Measurements from ENCODE around the gene CHMP5. TPM values are rescaled to one million over a fixed set of nuclear protein-coding genes. Genes with fewer than 3 reads are reported as not detected.

The CHMP5 gene
- total RNA-seq, 3 donors from 2014 or later (not counting 1 experiment from before 2014, with no cell fraction given): 21.3 to 24.5 (median 24.0) TPM

DNA sequence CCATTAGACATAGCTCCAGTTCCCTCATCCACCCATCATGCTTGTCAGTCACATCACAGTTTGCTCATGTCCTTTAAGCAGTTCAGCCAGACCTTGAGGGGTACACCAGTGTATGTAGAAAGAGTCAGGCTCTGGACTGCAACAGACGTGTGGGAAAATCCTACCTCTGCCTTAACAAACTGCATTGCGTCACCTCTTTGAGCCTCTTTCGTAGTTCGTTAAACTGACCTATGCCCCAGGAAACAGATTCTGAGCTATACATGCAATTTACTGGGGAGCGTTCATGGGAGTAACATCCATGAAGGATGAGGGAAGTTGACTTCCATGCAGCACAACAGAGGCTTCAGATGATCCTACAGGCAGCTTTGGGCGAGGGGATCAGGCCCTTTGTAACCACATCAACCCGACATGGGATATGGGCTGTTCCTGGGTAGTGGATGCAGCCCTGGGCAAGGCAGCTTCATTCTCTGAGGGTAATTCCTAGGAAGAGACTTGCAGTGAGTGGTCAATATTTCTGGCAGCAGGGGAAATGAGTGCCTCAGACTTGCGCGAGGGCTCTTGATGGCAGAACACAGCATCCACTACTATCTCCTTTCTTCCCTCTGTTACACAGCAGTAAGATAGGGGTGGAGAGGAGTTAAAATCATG, 20.6 kb upstream of the CHMP5 start:
- no peak for ATAC-seq
- 96% methylated on average over 7 of the region's 9 CpGs for WGBS (ENCODE audit: insufficient coverage)

DNA sequence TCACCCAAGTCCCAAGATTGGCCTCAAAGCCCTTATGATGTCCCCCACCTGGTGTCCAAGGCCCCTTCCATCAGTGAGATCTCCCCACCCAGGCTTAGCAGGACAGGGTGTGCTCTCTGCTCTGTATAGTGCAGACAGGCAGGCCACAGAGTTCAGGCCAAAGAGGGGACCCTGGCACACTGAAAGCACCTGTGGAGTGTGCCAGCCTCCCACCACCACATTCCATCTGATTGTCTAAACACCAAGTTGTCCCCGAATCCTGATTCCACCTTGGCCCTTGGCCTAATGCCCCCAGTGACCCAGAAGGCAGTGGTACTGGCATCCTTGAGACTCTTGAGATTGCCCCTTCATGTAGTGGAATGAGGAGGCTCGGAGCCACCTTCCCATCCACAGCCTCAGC, 19.5 kb upstream of the CHMP5 start:
- no peak for ATAC-seq
- intact Hi-C loops (cut with micrococcal nuclease): no loop called here

More for the DNA sequence above, 20.6 kb upstream of the CHMP5 start:
- no peak overlapping the region for H3K27ac ChIP-seq (ENCODE audit: low read length)
- no peak for DNase-seq
- Mint-ChIP-seq H3K27ac (no peak overlapping the region), H3K27me3 (ENCODE audit: low read depth in 2 of 2) (peaks cover 0 to 8% of the 10 kb centered on the region in 2 donors), H3K4me3 (no peak overlapping the region), H3K9me3 (no peaks in the 10 kb centered on the region), H3K36me3 (no peaks in the 10 kb centered on the region), H3K4me1 (no peaks in the 10 kb centered on the region)
- H3K4me1 ChIP-seq (ENCODE audit: control insufficient read depth, insufficient read depth, low read length): peaks cover 3% of the 10 kb centered on the region
- H3K36me3 ChIP-seq (ENCODE audit: control insufficient read depth, insufficient read depth, low read length): peaks cover 3% of the 10 kb centered on the region
- H3K27me3 ChIP-seq (ENCODE audit: control insufficient read depth, insufficient read depth, low read length): no peaks in the 10 kb centered on the region
- intact Hi-C loops (cut with micrococcal nuclease): no loop called here
- TF ChIP-seq, protein P1, sequence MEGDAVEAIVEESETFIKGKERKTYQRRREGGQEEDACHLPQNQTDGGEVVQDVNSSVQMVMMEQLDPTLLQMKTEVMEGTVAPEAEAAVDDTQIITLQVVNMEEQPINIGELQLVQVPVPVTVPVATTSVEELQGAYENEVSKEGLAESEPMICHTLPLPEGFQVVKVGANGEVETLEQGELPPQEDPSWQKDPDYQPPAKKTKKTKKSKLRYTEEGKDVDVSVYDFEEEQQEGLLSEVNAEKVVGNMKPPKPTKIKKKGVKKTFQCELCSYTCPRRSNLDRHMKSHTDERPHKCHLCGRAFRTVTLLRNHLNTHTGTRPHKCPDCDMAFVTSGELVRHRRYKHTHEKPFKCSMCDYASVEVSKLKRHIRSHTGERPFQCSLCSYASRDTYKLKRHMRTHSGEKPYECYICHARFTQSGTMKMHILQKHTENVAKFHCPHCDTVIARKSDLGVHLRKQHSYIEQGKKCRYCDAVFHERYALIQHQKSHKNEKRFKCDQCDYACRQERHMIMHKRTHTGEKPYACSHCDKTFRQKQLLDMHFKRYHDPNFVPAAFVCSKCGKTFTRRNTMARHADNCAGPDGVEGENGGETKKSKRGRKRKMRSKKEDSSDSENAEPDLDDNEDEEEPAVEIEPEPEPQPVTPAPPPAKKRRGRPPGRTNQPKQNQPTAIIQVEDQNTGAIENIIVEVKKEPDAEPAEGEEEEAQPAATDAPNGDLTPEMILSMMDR (IDR thresholded peaks at IDR 0.05): no peak
- no peaks in the 10 kb centered on the region for H3K9me3 ChIP-seq (ENCODE audit: control insufficient read depth, insufficient read depth, low read length)
- H3K4me3 ChIP-seq (ENCODE audit: low read length): no peak overlapping the region

DNA sequence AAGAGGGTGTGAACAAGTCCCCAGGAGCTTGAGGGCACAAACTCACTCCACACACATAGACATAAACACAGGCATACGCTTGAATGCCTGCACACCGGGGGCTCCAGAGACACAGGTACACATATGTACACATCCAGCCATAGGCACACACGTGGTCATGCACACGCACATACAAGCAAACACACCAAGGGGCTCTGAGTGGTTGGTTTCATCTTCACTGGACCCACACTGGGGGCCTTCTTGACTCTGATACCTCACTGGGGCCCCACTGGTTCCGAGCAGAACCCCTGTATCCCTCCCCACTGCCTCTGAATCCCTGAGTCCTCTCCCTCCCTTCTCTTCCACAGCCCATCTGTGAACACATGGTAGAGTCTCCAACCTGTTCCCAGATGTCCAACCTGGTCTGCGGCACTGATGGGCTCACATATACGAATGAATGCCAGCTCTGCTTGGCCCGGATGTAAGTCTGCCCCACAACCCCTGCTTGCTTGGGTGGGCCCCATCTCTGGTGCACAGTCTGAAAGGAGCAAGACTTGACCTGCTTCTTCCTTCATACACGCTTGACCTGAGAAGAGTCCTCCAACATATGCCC, 18.5 kb upstream of the CHMP5 start:
- no peak overlapping the region for H3K4me3 Mint-ChIP-seq
- TF ChIP-seq, protein P1 (IDR thresholded peaks at IDR 0.05): no peak
- no peak overlapping the region for H3K27ac ChIP-seq (ENCODE audit: low read length)
- no peaks in the 10 kb centered on the region for H3K36me3 Mint-ChIP-seq
- DNase-seq (no peak), ATAC-seq (no peak)
- intact Hi-C loops (cut with micrococcal nuclease): no loop called here
- H3K9me3 Mint-ChIP-seq: no peaks in the 10 kb centered on the region
- H3K27me3 ChIP-seq (ENCODE audit: control insufficient read depth, insufficient read depth, low read length): no peaks in the 10 kb centered on the region
- peaks cover 10% of the 10 kb centered on the region for H3K36me3 ChIP-seq (ENCODE audit: control insufficient read depth, insufficient read depth, low read length)
- no peak overlapping the region for H3K27ac Mint-ChIP-seq
- H3K4me3 ChIP-seq (ENCODE audit: low read length): no peak overlapping the region
- WGBS (ENCODE audit: insufficient coverage): 92% methylated on average over 9 of the region's 9 CpGs
- H3K4me1 ChIP-seq (ENCODE audit: control insufficient read depth, insufficient read depth, low read length): peaks cover 4% of the 10 kb centered on the region
- no peaks in the 10 kb centered on the region for H3K9me3 ChIP-seq (ENCODE audit: control insufficient read depth, insufficient read depth, low read length)
- H3K4me1 Mint-ChIP-seq: no peaks in the 10 kb centered on the region
- peaks cover 0 to 3% of the 10 kb centered on the region in 2 donors for H3K27me3 Mint-ChIP-seq (ENCODE audit: low read depth in 2 of 2)

More for the DNA sequence above, 19.5 kb upstream of the CHMP5 start:
- Histone ChIP-seq H3K9me3 (ENCODE audit: control insufficient read depth, insufficient read depth, low read length) (no peaks in the 10 kb centered on the region), H3K4me3 (ENCODE audit: low read length) (no peak overlapping the region), H3K27me3 (ENCODE audit: control insufficient read depth, insufficient read depth, low read length) (no peaks in the 10 kb centered on the region), H3K27ac (ENCODE audit: low read length) (no peak overlapping the region), H3K36me3 (ENCODE audit: control insufficient read depth, insufficient read depth, low read length) (peaks cover 7% of the 10 kb centered on the region), H3K4me1 (ENCODE audit: control insufficient read depth, insufficient read depth, low read length) (peaks cover 4% of the 10 kb centered on the region)
- H3K27ac Mint-ChIP-seq: no peak overlapping the region
- peaks cover 0 to 8% of the 10 kb centered on the region in 2 donors for H3K27me3 Mint-ChIP-seq (ENCODE audit: low read depth in 2 of 2)
- H3K36me3 Mint-ChIP-seq: no peaks in the 10 kb centered on the region
- no peak overlapping the region for H3K4me3 Mint-ChIP-seq
- H3K9me3 Mint-ChIP-seq: no peaks in the 10 kb centered on the region
- WGBS (ENCODE audit: insufficient coverage): 100% methylated on average over 2 of the region's 2 CpGs
- TF ChIP-seq, protein P1 (IDR thresholded peaks at IDR 0.05): no peak
- DNase-seq: no peak
- H3K4me1 Mint-ChIP-seq: no peaks in the 10 kb centered on the region
